Skeletal muscle satellite cell (primary cell): ENCODE measurements around the gene POU2F2.

Experiments
- H3K27me3 ChIP-seq: 2 replicates; pipeline ENCODE4 v1.7.0; 2013; ENCODE audit warnings: low read length; ENCODE audit not compliant: control insufficient read depth, insufficient read depth
- H3K36me3 ChIP-seq: 2 replicates; pipeline ENCODE4 v1.7.0; 2013; ENCODE audit warnings: mild to moderate bottlenecking, control low read depth, low read length; ENCODE audit not compliant: insufficient read depth
- H3K4me1 ChIP-seq: 2 replicates; pipeline ENCODE4 v1.7.0; 2013; ENCODE audit warnings: low read length; ENCODE audit not compliant: control insufficient read depth, insufficient read depth
- H3K4me2 ChIP-seq: 2 replicates; pipeline ENCODE4 v1.7.0; 2013; ENCODE audit warnings: mild to moderate bottlenecking, low read length
- H3K4me3 ChIP-seq: 2 replicates; pipeline ENCODE4 v1.7.0; 2013; ENCODE audit warnings: low read length
- H3K9ac ChIP-seq: 2 replicates; pipeline ENCODE4 v1.7.0; 2013; ENCODE audit warnings: mild to moderate bottlenecking, low read depth, low read length, moderate library complexity
- H3K9me3 ChIP-seq: replicated peaks from 2 replicates; pipeline ENCODE4 v1.7.0; 2013; ENCODE audit warnings: mild to moderate bottlenecking, control low read depth, low read length

Gene POU2F2

DNA sequence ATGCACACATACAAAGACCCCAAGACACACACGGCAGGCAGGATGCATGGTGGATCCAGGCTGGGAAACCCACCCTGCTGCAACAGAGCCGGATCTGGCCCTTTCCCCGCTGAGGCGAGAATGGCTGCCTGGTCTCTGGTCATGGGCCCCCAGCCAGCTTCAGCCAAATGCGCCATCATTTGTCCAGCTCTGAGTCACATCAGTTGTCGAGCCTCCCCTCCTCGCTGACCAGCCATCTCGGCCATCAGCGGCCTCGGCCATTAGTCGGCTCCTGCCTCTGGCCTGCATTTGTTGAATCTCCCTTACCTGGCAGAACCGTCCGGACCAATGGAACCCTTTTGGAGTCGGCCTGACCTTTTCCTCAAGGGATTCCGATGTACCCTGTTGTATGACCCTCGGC, 38.5 kb upstream of the POU2F2 start:
- H3K4me1 ChIP-seq: peaks cover 4% of the 10 kb centered on the region
- H3K36me3 ChIP-seq: no peaks in the 10 kb centered on the region
- no peak overlapping the region for H3K4me2 ChIP-seq
- H3K4me3 ChIP-seq: no peak overlapping the region
- no peaks in the 10 kb centered on the region for H3K9me3 ChIP-seq
- no peak overlapping the region for H3K9ac ChIP-seq
- H3K27me3 ChIP-seq: peaks cover 86% of the 10 kb centered on the region

DNA sequence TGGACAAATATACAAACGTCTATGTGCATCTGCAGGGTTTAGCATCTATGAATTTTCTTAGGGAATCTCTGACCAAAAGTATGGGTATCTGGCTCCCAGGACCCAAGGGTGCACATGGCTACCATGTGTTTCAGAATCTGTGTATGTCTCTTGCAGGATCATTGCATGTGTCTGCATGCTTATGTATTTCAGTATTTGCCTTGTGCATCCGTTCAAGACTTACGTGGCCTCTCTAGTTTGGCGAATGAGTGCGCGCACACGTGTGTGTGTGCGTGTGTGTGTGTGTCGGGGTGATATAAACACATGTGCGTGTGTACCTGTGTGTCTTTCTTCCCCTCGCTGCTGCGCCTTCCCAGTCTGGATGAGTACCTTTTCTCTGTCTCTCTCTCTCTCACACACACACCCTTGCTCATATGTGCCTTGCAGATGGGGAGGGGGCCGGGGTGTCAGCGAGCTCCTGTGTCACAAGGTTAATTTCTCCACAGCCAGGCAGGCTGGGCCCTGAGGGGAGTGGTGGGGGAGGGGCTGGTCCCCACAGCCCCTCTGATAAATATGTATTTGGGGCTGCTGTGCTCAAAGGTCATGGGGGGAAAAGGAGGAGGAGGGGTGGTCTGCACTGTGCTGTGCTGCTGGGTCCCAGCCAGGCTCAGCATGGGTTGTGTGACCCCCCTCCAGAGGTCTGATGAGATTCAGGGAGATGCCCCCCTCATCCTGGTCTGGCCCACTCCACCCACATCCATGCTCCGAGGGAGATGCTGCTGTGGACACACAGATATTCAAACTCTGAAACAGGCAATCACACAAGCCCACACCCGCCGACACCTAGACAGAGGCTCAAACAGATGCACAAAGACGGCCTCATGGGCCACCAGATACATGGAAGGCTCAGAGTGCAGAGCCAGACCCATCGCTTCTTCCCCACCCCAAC, 37.5 kb upstream of the POU2F2 start:
- Histone ChIP-seq H3K36me3 (no peaks in the 10 kb centered on the region), H3K4me3 (no peak overlapping the region), H3K9me3 (no peaks in the 10 kb centered on the region), H3K27me3 (peaks cover 86% of the 10 kb centered on the region), H3K4me2 (no peak overlapping the region), H3K4me1 (no peaks in the 10 kb centered on the region), H3K9ac (no peak overlapping the region)

DNA sequence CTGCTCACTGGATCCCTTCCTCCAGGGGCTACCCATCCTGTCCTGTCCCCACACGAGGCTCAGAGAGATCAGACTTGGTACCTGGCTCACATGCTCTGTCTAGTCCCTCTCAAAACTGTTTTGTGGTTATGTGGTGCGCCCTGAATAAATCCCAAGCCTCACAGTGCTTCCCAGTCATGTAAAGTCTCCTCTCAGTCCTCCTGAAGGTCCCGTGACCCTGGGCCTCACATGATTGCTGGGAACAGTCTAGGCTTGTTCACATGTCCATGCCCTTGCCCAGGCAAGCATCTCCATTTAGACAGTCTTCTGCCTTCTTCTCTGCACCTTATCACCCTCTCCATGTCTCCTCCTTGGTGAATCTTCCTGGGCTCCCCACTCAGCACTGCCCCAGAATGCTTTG, 36.0 kb upstream of the POU2F2 start:
- H3K27me3 ChIP-seq: peaks cover 76% of the 10 kb centered on the region
- no peaks in the 10 kb centered on the region for H3K9me3 ChIP-seq
- no peaks in the 10 kb centered on the region for H3K4me1 ChIP-seq
- no peak overlapping the region for H3K9ac ChIP-seq
- H3K36me3 ChIP-seq: no peaks in the 10 kb centered on the region
- H3K4me2 ChIP-seq: no peak overlapping the region
- no peak overlapping the region for H3K4me3 ChIP-seq

DNA sequence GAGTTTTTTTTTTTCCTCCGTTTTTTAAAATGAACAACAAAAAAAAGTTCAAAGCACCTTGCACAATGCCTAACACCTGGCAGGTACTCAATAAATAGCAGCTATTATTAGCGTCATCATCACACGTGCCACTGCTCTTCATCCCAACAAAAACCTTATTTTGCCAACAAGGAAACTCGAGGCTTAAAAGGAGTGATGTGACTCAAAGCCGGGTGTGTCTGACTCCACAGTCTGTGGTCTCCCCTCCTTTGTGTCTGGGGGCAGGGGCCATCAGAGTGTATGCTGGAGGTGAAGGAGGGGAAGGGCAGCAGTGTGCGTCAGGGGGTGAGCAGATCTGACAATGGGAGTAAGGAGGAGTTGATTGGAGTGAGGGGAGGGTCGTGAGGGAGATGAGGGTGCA, 34.1 kb upstream of the POU2F2 start:
- Histone ChIP-seq H3K4me2 (no peak overlapping the region), H3K4me1 (no peaks in the 10 kb centered on the region), H3K36me3 (no peaks in the 10 kb centered on the region), H3K9me3 (no peaks in the 10 kb centered on the region), H3K9ac (no peak overlapping the region), H3K27me3 (peaks cover 78% of the 10 kb centered on the region), H3K4me3 (no peak overlapping the region)

DNA sequence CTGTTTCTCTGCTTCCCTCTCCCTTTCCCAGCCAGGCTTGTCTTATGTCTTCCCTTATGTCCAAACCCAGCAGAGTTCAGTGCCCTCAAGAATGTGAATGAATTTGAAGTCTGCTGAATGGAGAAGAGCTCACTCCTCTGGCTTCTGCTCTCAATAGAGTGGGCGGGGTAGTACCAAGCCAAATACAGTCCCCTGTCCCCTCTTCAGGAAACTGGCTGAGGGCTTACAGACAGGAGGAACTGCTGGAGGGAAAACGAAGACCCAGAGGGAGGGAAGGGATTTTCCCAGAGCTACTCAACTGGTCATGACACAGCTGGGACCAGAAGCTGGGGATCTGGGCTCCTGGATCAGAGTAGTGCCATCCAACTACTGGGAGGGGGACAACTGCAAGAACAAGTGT, 32.9 kb upstream of the POU2F2 start:
- H3K9ac ChIP-seq: no peak overlapping the region
- H3K4me2 ChIP-seq: no peak overlapping the region
- no peaks in the 10 kb centered on the region for H3K36me3 ChIP-seq
- no peaks in the 10 kb centered on the region for H3K4me1 ChIP-seq
- no peak overlapping the region for H3K4me3 ChIP-seq
- H3K27me3 ChIP-seq: peaks cover 79% of the 10 kb centered on the region
- no peaks in the 10 kb centered on the region for H3K9me3 ChIP-seq

DNA sequence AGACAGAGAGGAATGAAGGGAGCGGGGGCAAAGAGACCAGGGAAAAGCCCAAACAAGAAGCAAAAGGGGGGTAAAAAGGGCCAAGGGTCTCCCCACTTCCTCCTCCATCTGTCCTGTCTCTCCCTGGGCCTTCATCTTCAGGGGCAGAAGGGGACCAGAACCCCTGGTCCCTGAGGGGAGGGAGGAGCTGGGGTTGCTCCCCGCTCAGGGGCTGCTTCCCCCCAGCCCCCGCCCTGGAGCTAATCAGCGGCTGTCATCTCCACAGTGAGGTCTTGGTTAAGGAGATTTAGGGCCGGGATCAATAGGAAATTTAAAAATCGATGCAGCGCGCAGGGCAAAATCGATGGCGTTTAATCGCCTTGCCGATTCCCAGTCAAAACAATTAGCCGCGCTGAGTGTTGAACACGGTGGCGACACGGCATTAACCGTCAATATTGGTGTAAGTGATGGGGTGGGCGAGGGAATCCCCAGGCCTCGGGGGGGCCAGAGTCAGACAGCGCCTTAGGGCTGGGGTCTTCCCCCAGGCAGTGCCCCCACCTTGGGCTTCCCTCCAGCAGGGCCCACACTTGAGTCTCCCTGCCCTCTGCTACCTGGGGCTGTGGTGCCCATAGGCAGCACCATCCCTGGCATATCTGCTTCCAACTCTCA, 29.5 kb upstream of the POU2F2 start:
- no peaks in the 10 kb centered on the region for H3K4me1 ChIP-seq
- no peaks in the 10 kb centered on the region for H3K9me3 ChIP-seq
- peaks cover 85% of the 10 kb centered on the region for H3K27me3 ChIP-seq
- no peak overlapping the region for H3K9ac ChIP-seq
- no peaks in the 10 kb centered on the region for H3K36me3 ChIP-seq
- no peak overlapping the region for H3K4me2 ChIP-seq
- no peak overlapping the region for H3K4me3 ChIP-seq

DNA sequence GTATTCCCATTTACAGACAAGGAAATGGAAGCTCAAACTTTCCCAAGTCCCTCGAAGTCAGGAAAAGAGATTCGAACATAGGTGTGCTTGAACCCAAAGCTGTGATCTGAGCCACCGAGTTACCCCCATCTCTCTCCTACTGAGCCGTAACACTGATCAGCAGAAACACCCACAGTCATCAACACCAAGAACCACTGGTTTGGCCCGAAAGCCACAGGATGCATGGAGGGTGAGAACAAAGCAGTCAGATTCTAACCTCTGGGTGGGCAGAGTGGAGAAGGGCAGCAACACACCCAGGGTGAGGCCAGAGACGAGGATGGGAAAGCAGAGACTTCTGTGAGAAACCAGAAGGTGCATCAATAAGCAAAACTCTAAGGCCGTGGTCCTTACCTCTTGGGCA, 27.7 kb upstream of the POU2F2 start:
- peaks cover 85% of the 10 kb centered on the region for H3K27me3 ChIP-seq

DNA sequence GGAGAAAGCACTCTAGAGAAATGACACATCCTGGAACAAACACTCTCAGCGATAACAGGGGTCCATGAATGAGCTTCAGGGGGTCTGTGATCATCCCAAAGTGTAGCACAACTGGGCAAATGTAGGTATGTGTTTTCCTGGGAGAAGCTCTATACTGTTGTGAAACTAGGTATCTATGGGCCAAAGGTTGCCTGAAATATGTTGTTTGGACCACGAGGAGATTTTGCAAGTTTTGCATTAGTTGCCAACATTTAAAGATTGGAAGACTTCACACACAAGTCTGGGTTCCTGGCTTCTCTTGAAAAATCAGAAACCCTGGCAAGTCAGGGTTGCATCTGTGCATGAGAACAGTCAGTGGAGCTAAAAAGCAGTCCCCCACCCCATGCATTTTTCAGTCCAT, 26.7 kb upstream of the POU2F2 start:
- H3K27me3 ChIP-seq: peaks cover 92% of the 10 kb centered on the region
- no peaks in the 10 kb centered on the region for H3K4me1 ChIP-seq
- H3K9ac ChIP-seq: no peak overlapping the region
- no peak overlapping the region for H3K4me3 ChIP-seq
- no peaks in the 10 kb centered on the region for H3K9me3 ChIP-seq
- H3K36me3 ChIP-seq: no peaks in the 10 kb centered on the region
- H3K4me2 ChIP-seq: no peak overlapping the region

More for the DNA sequence above, 27.7 kb upstream of the POU2F2 start:
- Histone ChIP-seq H3K36me3 (no peaks in the 10 kb centered on the region), H3K4me1 (no peaks in the 10 kb centered on the region), H3K9me3 (no peaks in the 10 kb centered on the region), H3K4me2 (no peak overlapping the region), H3K9ac (no peak overlapping the region), H3K4me3 (no peak overlapping the region)

DNA sequence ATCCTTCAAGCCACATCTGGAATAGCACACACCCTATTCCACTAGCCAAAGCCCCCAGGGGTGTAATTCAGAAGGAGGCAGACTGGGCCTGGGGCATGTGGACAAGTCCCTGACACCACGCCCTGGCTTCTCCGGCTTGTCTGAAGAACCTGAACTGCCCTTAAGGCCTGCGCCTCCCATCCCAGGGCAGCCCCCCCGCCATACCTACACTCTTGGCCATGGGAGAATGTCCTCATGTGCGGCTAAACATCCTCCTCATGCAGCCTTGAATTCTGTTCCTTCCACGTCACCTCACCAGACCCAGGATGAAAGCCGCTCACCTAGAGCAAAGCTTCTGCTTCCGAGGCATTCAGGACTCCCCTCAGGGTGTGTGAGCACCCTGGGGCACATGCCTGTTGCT, 24.3 kb upstream of the POU2F2 start:
- Histone ChIP-seq H3K4me1 (no peaks in the 10 kb centered on the region), H3K36me3 (no peaks in the 10 kb centered on the region), H3K9me3 (no peaks in the 10 kb centered on the region), H3K4me3 (no peak overlapping the region), H3K4me2 (no peak overlapping the region), H3K9ac (no peak overlapping the region), H3K27me3 (peaks cover 94% of the 10 kb centered on the region)

DNA sequence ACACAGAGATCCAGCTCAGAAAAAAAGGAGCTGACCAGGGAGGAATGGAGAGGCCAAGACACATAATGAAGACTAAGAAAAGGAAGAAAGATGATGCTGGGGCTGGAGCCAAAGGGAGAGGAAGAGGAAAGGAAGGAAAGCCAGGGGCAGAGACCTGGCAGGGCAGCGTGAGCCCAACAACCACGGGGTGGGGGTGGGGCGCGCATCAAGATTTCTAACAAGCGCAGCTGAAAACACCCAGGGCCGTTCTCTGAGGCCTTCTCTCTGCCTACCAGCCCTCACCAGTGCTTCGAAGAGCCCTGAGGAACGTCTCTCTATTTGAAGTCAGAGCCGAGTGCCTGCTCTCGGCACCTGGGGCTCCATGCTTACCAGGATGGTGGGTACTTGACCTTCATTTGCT, 23.6 kb upstream of the POU2F2 start:
- Histone ChIP-seq H3K4me1 (no peaks in the 10 kb centered on the region), H3K9me3 (no peaks in the 10 kb centered on the region), H3K36me3 (no peaks in the 10 kb centered on the region), H3K4me3 (no peak overlapping the region), H3K4me2 (no peak overlapping the region), H3K27me3 (peaks cover 92% of the 10 kb centered on the region), H3K9ac (no peak overlapping the region)

DNA sequence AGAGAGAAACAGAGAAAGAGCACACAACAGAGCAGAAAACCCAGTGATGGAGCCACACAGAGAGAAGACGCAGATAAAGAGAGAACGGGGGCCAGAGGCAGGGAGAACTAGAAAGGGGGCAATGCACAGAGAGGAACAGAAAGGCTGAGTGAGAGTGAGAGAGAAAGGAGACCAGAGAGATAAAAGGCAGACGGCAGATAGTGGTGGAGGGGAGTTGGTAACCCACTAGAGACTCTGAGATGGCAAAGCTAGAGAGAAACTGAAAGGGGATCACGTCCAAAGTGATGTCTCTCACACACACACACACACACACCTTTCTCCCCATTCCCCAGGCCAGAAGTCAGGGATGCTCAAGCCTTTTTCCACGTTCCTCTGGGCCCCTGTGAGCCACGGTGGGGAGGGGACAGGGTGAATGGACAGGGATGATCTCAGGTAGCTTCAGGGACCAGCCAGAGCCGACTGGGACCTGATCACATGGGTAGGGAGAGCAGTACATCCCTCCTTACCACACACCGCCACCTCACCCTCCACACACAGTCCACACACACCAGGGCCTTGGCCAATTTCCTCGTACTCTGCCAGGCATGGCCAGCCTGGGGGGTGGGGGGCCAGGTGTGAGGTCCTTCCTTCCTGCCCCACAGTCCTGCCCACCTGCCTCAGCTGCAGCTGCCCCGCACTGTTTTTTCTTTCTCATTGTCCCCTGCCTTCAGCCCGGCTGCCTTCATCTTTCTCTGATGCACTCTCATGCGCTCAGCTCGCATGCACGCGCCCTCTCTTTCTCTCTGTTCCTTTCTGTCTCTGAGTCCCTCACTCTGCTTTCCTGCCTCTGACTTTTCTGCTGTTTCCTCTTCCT, 22.5 kb upstream of the POU2F2 start:
- Histone ChIP-seq H3K4me2 (no peak overlapping the region), H3K27me3 (peaks cover 86% of the 10 kb centered on the region), H3K4me3 (no peak overlapping the region), H3K4me1 (no peaks in the 10 kb centered on the region), H3K9ac (no peak overlapping the region), H3K9me3 (no peaks in the 10 kb centered on the region), H3K36me3 (no peaks in the 10 kb centered on the region)
